PFSK-1 (cell line): Measurements from ENCODE around the gene IL1RN.

Experiments used
- FOXP2 ChIP-seq: optimal IDR thresholded peaks from 2 replicates; pipeline ENCODE3; 2011; ENCODE audit warnings: borderline replicate concordance, control low read depth, inconsistent platforms; ENCODE audit not compliant: insufficient read depth; ENCODE audit errors: extremely low read length, extremely low read depth
- POLR2AphosphoS5 ChIP-seq: IDR thresholded peaks from 2 replicates; pipeline ENCODE4 v1.6.1; 2012; ENCODE audit warnings: low read depth, mild to moderate bottlenecking, control low read depth, low read length, moderate library complexity
- SIN3A ChIP-seq: IDR thresholded peaks from 2 replicates; pipeline ENCODE4 v1.6.1; 2012; ENCODE audit warnings: mild to moderate bottlenecking, low read length, moderate library complexity, borderline replicate concordance; ENCODE audit not compliant: insufficient read depth
- TAF1 ChIP-seq: IDR thresholded peaks from 2 replicates; pipeline ENCODE4 v1.6.1; 2012; ENCODE audit warnings: low read length, control low read depth, borderline replicate concordance; ENCODE audit not compliant: insufficient read depth
- TF ChIP-seq, protein P1 (sequence below), 2 experiments: IDR thresholded peaks; 2 replicates each; pipeline versions ENCODE4 v1.6.1 to v1.8.0; 2011 to 2012; ENCODE audit warnings: low read depth in 2 of 2, low read length in 2 of 2, control low read depth in 1 of 2, inconsistent platforms in 1 of 2, mild to moderate bottlenecking in 1 of 2, moderate library complexity in 1 of 2; ENCODE audit not compliant: insufficient read depth in 1 of 2

The IL1RN gene

DNA sequence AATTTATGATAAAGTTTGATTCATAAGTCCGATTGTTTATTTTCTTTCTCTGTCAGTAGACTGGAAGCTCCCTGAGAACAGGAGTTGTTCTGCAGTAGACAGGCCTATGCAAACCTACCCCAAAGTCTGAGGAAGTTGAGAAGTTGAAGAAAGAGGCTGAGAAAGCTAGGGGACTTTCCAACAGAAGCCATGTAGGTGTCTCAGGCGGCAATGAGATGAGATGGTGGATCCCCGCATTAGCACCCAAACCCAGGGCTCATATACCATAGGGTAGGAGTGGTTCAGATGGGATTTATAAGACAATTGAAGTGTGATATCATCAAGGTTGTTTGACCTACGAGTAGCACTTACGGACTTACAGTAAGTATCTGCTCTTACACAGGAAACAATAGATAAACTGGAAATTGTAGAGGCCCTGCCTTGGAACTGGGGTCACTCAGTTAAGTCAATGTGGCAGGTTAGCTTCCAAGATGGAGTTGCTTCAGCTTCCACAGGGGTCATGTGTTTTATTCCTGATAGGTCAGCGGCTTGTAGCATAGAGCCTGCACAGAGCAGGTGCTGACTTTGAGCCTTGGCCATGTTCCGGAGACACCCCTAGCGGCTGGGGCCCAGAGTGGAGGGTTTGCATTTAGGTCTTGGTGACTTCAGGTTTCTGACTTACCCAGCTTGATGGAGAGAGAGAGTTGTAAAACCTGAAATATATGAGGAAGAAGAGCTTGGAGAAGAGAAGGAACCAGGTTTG, 44.1 kb downstream of the IL1RN start:
- TF ChIP-seq FOXP2 (no peak), SIN3A (no peak), TAF1 (no peak)
- TF ChIP-seq, protein P1, sequence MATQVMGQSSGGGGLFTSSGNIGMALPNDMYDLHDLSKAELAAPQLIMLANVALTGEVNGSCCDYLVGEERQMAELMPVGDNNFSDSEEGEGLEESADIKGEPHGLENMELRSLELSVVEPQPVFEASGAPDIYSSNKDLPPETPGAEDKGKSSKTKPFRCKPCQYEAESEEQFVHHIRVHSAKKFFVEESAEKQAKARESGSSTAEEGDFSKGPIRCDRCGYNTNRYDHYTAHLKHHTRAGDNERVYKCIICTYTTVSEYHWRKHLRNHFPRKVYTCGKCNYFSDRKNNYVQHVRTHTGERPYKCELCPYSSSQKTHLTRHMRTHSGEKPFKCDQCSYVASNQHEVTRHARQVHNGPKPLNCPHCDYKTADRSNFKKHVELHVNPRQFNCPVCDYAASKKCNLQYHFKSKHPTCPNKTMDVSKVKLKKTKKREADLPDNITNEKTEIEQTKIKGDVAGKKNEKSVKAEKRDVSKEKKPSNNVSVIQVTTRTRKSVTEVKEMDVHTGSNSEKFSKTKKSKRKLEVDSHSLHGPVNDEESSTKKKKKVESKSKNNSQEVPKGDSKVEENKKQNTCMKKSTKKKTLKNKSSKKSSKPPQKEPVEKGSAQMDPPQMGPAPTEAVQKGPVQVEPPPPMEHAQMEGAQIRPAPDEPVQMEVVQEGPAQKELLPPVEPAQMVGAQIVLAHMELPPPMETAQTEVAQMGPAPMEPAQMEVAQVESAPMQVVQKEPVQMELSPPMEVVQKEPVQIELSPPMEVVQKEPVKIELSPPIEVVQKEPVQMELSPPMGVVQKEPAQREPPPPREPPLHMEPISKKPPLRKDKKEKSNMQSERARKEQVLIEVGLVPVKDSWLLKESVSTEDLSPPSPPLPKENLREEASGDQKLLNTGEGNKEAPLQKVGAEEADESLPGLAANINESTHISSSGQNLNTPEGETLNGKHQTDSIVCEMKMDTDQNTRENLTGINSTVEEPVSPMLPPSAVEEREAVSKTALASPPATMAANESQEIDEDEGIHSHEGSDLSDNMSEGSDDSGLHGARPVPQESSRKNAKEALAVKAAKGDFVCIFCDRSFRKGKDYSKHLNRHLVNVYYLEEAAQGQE (IDR thresholded peaks at IDR 0.05; ENCODE audit: insufficient read depth in 1 of 2, low read depth in 2 of 2, low read length in 2 of 2) = no peak

- TF ChIP-seq TAF1 (no peak), SIN3A (no peak), FOXP2 (no peak), POLR2AphosphoS5 (no peak)
- TF ChIP-seq, protein P1 (IDR thresholded peaks at IDR 0.05; ENCODE audit: insufficient read depth in 1 of 2, low read depth in 2 of 2, low read length in 2 of 2) = no peak
Measured at GRCh38 chr2:113172721-113173541, 45.5 kb downstream of the IL1RN start.

GRCh38 chr2:113173542-113174375, 46.4 kb downstream of the IL1RN start, which contains the start of gene PSD4:
TSS of gene PSD4 (plus strand) at chr2:113173971. CDS start at chr2:113182457, 8,486 bp downstream.
- no peak for TF ChIP-seq TAF1
- TF ChIP-seq, protein P1 (IDR thresholded peaks at IDR 0.05; ENCODE audit: insufficient read depth in 1 of 2, low read depth in 2 of 2, low read length in 2 of 2) = no peak
- TF ChIP-seq POLR2AphosphoS5 = no peak
- no peak for TF ChIP-seq FOXP2
- TF ChIP-seq SIN3A = no peak

- no peak for TF ChIP-seq FOXP2
- no peak for TF ChIP-seq SIN3A
- TF ChIP-seq TAF1 = no peak
- TF ChIP-seq, protein P1 (IDR thresholded peaks at IDR 0.05; ENCODE audit: insufficient read depth in 1 of 2, low read depth in 2 of 2, low read length in 2 of 2) = no peak
- no peak for TF ChIP-seq POLR2AphosphoS5
Measured at GRCh38 chr2:113174376-113174750, 47.0 kb downstream of the IL1RN start.
